Skeletal muscle tissue (tissue), 4 donors: ENCODE data around the gene TEX14. TPM values are rescaled to one million over a fixed set of nuclear protein-coding genes. Genes with fewer than 3 reads are reported as not detected.

Experiments
- H3K27ac ChIP-seq: one replicate; pipeline ENCODE4 v1.7.0; 2013; ENCODE audit warnings: mild to moderate bottlenecking, low read depth, low read length, inconsistent platforms
- H3K27me3 ChIP-seq, 3 donors: one replicate each; pipeline ENCODE4 v1.7.0; 2013; ENCODE audit warnings: low read length in 3 of 3; ENCODE audit not compliant: control insufficient read depth in 3 of 3, insufficient read depth in 3 of 3
- H3K36me3 ChIP-seq, 3 donors: one replicate each; pipeline ENCODE4 v1.7.0; 2013; ENCODE audit warnings: low read length in 3 of 3; ENCODE audit not compliant: control insufficient read depth in 3 of 3, insufficient read depth in 3 of 3
- H3K4me1 ChIP-seq, 3 donors: one replicate each; pipeline ENCODE4 v1.7.0; 2013; ENCODE audit warnings: low read length in 3 of 3, mild to moderate bottlenecking in 3 of 3; ENCODE audit not compliant: control insufficient read depth in 3 of 3, insufficient read depth in 3 of 3
- H3K4me3 ChIP-seq, 3 donors: one replicate each; pipeline ENCODE4 v1.7.0; 2013; ENCODE audit warnings: low read length in 3 of 3
- H3K9ac ChIP-seq, 3 donors: one replicate each; pipeline ENCODE4 v1.7.0; 2013; ENCODE audit warnings: low read length in 3 of 3, mild to moderate bottlenecking in 3 of 3, moderate library complexity in 2 of 3, low read depth in 1 of 3
- H3K9me3 ChIP-seq, 3 donors: one replicate each; pipeline ENCODE4 v1.7.0; 2013; ENCODE audit warnings: low read length in 3 of 3; ENCODE audit not compliant: control insufficient read depth in 3 of 3
- total RNA-seq: library from RNA; depleted of rRNA; stranded (reverse); fragments of >200 nt; gene quantifications from one replicate; pipeline ENCODE4 v1.2.3, GENCODE V29; 2014
- donor health status: Osteomylitis.

Gene TEX14
- total RNA-seq, 1 donor from 2014 or later: under 0.01 TPM

DNA sequence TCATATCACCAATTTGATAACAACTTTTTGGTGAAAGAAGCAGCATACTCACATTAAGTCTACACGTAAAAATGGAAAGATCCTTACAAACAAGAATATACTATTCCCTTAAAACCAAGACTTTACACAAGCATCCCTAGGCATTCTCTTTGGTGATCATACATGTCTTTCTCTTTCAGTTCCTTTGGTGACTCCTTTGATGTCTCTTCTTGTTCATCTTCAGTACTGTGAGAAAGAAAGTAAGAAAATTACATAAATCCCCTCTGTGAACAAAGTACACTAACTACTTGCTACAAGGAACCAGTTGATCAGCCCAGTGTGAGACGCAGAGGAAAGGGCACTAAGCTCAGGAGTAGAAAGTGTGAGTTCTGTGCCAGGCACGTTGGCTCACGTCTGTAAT, 117.8 kb downstream of the TEX14 start:
- Histone ChIP-seq H3K4me3 (no peak overlapping the region), H3K27me3 (no peaks in the 10 kb centered on the region), H3K36me3 (no peaks in the 10 kb centered on the region), H3K27ac (no peak overlapping the region), H3K9me3 (no peaks in the 10 kb centered on the region), H3K9ac (no peak overlapping the region), H3K4me1 (no peaks in the 10 kb centered on the region)

DNA sequence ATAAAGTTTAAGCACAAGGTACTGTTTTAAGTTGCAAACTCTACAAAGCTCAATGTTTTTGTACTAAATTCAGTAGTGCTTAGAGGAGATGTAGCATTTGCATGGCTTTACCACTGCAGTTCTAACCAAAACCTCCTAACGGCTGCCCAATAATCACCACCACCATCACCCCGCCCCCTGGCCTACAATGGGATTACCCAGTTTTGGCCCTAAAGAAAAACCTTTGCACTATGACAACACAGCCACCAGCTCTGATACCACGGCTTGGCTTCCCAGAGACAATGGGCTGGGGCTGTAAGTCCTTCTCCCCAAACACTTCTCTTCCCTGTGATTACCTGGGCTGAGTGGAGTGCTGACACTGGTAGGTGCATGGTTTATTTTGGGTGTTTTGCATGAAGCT, 119.0 kb downstream of the TEX14 start:
- no peak overlapping the region for H3K4me3 ChIP-seq
- no peaks in the 10 kb centered on the region for H3K4me1 ChIP-seq
- no peak overlapping the region for H3K27ac ChIP-seq
- H3K27me3 ChIP-seq: no peaks in the 10 kb centered on the region
- no peak overlapping the region for H3K9ac ChIP-seq
- H3K9me3 ChIP-seq: no peaks in the 10 kb centered on the region
- no peaks in the 10 kb centered on the region for H3K36me3 ChIP-seq

DNA sequence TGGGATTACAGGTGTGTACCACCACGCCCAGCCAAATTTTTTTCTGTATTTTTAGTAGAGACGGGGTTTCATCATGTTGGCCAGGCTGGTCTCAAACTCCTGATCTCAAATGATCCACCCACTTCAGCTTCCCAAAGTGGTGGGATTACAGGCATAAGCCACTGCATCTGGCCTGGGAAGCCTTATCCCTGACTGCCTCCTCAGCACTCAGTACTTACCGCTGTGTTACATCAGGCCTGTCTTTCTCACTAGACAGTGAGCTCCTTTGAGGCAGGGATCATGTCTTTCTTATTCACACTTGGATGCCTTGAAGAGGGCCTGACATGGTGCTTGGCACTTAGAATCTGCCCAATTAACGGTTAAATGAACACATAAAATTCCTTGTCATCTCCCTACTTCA, 121.1 kb downstream of the TEX14 start:
- no peaks in the 10 kb centered on the region for H3K9me3 ChIP-seq
- no peak overlapping the region for H3K9ac ChIP-seq
- no peaks in the 10 kb centered on the region for H3K36me3 ChIP-seq
- no peak overlapping the region for H3K27ac ChIP-seq
- no peak overlapping the region for H3K4me3 ChIP-seq
- no peaks in the 10 kb centered on the region for H3K27me3 ChIP-seq
- H3K4me1 ChIP-seq: no peaks in the 10 kb centered on the region

DNA sequence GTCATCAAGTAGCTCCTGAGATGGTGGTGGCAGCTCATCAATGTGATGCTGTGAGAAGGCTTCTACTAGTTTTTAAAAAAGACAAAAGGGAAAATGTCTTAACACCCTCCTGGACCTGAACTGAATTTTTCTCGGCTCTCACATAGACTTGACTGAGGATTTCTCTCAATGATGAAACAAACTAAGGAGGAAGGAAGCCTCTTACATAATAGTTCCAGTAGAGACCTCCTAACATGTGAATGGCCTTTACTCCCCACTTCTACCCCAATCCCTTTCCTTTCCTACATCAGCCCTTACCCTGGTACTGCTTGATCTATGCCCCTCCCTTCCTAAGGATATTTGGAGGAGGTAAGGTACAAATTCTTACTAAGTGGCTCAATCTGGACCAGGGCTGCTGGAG, 122.6 kb downstream of the TEX14 start:
- no peak overlapping the region for H3K4me3 ChIP-seq
- H3K27me3 ChIP-seq: no peaks in the 10 kb centered on the region
- no peak overlapping the region for H3K27ac ChIP-seq
- H3K9me3 ChIP-seq: no peaks in the 10 kb centered on the region
- no peak overlapping the region for H3K9ac ChIP-seq
- H3K4me1 ChIP-seq: no peaks in the 10 kb centered on the region
- no peaks in the 10 kb centered on the region for H3K36me3 ChIP-seq

DNA sequence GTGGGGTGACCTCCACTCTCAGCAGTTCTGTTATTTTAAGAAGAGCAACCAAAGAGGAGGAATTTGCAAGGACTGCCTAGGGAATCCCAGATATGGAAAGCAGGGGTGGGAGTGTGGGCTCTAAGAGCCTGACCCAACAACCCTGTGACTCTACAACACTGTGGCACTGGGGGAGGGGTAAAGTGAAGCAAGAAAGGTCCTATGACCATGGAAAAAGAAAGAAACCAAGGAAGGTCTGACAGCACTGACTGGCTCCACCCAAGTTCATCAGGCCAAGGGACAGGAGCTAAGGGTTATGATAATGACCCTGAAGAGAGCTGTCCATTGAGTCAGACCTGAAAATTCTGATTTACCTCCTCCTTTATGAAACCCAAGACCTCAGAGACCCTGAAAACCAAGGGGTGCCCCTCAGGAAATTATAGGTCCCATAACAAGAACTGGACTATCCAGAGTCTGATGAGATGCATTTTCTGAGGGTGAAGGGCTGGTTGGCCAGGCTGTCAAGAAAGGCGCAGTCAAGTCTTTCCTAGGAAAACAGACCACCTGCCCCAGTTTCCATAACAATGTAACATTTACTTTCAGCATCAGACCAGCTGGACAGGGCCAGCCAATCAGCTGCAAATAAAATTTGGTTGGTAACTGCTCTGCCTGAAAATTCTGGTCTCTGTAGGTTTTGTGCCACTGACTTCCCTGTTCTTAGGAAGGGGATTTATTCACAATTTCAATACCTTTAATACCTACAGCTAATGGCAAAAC, 123.6 kb downstream of the TEX14 start:
- no peak overlapping the region for H3K9ac ChIP-seq
- no peaks in the 10 kb centered on the region for H3K36me3 ChIP-seq
- H3K27me3 ChIP-seq: no peaks in the 10 kb centered on the region
- H3K27ac ChIP-seq: no peak overlapping the region
- H3K4me3 ChIP-seq: no peak overlapping the region
- H3K4me1 ChIP-seq: no peaks in the 10 kb centered on the region
- no peaks in the 10 kb centered on the region for H3K9me3 ChIP-seq

DNA sequence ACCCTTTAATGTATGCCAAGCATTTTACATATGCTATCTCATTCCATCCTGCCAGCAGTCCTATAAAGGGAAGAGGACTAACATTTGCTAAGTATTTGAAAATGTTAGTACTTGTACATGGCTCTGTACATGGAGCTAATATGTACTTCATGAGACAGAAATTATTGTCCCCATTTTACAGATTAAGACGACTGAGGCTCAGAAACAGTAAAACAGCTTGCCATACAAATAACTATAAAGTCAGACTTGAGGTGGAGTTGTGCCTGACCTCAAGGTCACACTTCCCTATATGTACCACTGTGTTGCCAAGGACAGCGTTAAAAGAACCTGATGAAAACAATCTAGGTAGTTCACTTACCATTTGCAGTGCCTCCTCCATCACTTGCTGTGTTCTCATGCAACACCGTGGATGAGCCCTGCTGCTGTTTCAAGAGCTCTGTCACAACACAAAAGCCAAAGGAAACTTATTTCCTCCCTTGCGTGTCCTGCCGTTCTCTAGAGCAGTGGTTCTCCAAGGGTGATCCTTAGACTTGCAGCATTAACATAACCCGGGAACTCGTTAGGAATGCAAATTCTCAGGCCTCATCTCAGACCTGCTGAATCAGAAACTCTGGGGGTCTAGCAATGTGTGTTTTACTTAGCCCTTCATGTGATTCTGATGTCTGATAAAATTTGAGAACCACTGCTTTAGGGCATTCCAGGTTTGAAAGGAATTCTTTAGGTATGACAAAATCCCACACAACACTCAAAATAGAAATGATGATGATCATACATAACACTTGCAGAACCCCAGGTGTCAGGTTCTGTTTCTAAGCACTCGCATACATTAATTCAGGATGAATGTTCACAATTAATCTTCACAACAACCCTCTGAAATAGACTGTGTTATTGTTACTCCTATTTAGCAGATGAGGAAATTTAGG, 126.2 kb downstream of the TEX14 start:
- Histone ChIP-seq H3K4me1 (no peaks in the 10 kb centered on the region), H3K27ac (no peak overlapping the region), H3K9ac (no peak overlapping the region), H3K9me3 (no peaks in the 10 kb centered on the region), H3K4me3 (no peak overlapping the region), H3K36me3 (no peaks in the 10 kb centered on the region), H3K27me3 (no peaks in the 10 kb centered on the region)

DNA sequence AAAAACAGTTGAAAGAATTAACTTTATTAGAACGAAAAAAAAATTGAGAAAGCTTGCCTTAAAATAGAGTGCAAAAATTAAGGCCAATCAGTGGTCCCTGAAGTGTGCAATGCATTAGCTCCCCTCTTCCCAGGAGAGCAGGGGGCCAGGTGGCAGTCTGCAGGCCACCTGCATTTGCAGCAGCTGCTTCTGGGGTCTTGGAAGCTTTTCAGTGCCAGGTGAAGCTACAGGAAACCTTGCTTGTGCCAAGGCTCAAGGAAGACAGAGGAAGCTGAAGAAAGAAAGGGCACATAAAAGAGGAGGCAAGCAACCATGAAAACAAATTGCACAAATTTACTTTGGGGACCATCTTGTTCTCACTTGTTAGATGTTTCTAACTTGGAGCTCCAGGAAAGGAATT, 126.9 kb downstream of the TEX14 start:
- H3K9me3 ChIP-seq: no peaks in the 10 kb centered on the region
- H3K9ac ChIP-seq: no peak overlapping the region
- H3K4me1 ChIP-seq: peaks cover 0 to 4% (median 0%) of the 10 kb centered on the region in 3 donors
- H3K36me3 ChIP-seq: no peaks in the 10 kb centered on the region
- no peak overlapping the region for H3K27ac ChIP-seq
- H3K4me3 ChIP-seq: no peak overlapping the region
- no peaks in the 10 kb centered on the region for H3K27me3 ChIP-seq

DNA sequence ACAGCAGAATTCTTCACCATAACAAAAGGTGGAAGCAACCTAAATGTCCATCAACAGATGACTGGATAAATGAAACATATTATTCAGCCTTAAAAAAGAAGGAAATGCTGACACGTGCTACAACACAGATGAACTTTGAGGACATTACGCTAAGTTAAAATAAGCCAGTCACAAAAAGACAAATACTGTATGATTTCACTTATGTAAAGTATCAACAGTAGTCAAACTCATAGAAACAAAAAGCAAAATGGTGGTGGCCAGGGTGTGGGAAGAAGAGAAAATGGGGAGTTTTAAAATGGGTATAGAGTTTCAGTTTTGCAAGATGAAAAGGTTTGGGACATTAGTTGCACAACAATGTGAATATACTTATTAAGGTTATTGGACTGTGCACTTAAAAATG, 127.6 kb downstream of the TEX14 start:
- H3K36me3 ChIP-seq: no peaks in the 10 kb centered on the region
- H3K9ac ChIP-seq: no peak overlapping the region
- H3K9me3 ChIP-seq: no peaks in the 10 kb centered on the region
- H3K27ac ChIP-seq: no peak overlapping the region
- no peak overlapping the region for H3K4me3 ChIP-seq
- H3K4me1 ChIP-seq: peaks cover 0 to 4% (median 0%) of the 10 kb centered on the region in 3 donors
- no peaks in the 10 kb centered on the region for H3K27me3 ChIP-seq

DNA sequence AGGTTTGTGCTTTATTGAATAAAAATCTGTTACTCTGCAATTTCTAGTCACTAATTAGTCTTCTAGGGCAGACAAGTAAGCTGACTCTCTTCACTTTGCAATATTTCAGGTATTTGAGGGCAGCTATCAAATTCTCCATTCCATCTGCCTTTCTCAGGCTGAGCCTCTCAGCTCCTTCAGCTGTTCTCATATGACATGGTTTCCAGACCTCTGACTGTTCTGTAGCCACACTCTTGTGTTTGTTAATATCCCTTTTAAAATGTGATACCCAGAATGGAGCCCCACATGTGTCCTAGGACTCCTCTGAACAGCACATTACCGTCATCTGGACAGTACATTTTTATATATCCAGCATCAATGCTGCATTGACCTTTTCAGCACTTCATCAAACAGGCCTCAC, 131.3 kb downstream of the TEX14 start:
- Histone ChIP-seq H3K9me3 (no peaks in the 10 kb centered on the region), H3K36me3 (no peaks in the 10 kb centered on the region), H3K27me3 (no peaks in the 10 kb centered on the region), H3K9ac (no peak overlapping the region), H3K4me3 (no peak overlapping the region), H3K27ac (no peak overlapping the region), H3K4me1 (peaks cover 0 to 4% (median 0%) of the 10 kb centered on the region in 3 donors)

DNA sequence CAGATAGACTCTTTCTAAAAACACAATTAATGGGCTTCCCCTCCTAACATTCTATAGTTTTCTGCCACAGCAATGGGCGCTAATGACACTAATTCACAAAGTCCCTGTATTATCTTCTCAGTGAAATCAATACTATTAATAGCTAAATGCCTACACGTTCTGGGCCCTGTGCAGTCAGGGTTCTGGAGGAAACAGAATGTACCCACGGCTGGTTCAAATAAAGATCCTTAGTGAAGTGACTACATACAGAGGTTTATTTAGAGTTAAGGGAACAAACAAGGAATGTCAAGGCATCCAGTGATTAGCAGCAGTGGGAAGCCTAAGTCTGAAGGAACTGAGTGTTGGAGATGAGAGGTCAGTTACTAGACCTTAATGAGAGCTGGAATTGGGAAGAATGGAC, 133.9 kb downstream of the TEX14 start:
- Histone ChIP-seq H3K36me3 (no peaks in the 10 kb centered on the region), H3K9me3 (no peaks in the 10 kb centered on the region), H3K9ac (no peak overlapping the region), H3K4me3 (no peak overlapping the region), H3K27ac (no peak overlapping the region), H3K27me3 (no peaks in the 10 kb centered on the region), H3K4me1 (peaks cover 0 to 4% (median 0%) of the 10 kb centered on the region in 3 donors)
